HepG2 (cell line): Measurements from ENCODE around the gene RHOBTB3. TPM values are rescaled to one million over a fixed set of nuclear protein-coding genes. Genes with fewer than 3 reads are reported as not detected.

Source experiments
- BRD4 ChIP-seq: sonication (generic); formaldehyde crosslinking; IDR thresholded peaks from 2 replicates; pipeline ENCODE4 v1.4.0; 2020; ENCODE audit warnings: missing genetic modification reagents
- CBX5 ChIP-seq: sonication (generic); formaldehyde crosslinking; IDR thresholded peaks from 2 replicates; pipeline ENCODE4 v1.4.0; 2020; ENCODE audit warnings: missing genetic modification reagents, borderline replicate concordance
- FOXP1 ChIP-seq, 2 experiments: fragments of 450-650 bp in 1 of 2; IDR thresholded peaks; 2 replicates each; pipeline ENCODE4 v1.6.1; 2017 to 2018; ENCODE audit warnings: antibody characterized with exemption in 1 of 2
- KDM4B ChIP-seq: sonication (generic); formaldehyde crosslinking; IDR thresholded peaks from 2 replicates; pipeline ENCODE4 v1.4.0; 2020; ENCODE audit warnings: missing genetic modification reagents
- KDM5A ChIP-seq: fragments of 200-600 bp; sonication (generic); IDR thresholded peaks from 2 replicates; pipeline ENCODE4 v1.7.0; 2018; ENCODE audit warnings: antibody characterized with exemption, mild to moderate bottlenecking, low read length, borderline replicate concordance
- LCORL ChIP-seq, 2 experiments: fragments of 450-650 bp in 1 of 2; sonication (generic) in 1 of 2; formaldehyde crosslinking in 1 of 2; IDR thresholded peaks; 2 replicates each; pipeline versions ENCODE4 v1.5.0 to v1.6.1; 2017 to 2020; ENCODE audit warnings: antibody characterized with exemption in 1 of 2, missing genetic modification reagents in 1 of 2
- MAF1 ChIP-seq: sonication (generic); formaldehyde crosslinking; IDR thresholded peaks from 2 replicates; pipeline ENCODE4 v1.5.0; 2020; ENCODE audit warnings: missing genetic modification reagents, borderline replicate concordance
- MEIS1 ChIP-seq: sonication (generic); formaldehyde crosslinking; IDR thresholded peaks from 2 replicates; pipeline ENCODE4 v1.9.0; 2021; ENCODE audit warnings: mild to moderate bottlenecking, missing genetic modification reagents, moderate library complexity, borderline replicate concordance
- MIER2 ChIP-seq: IDR thresholded peaks from 2 replicates; pipeline ENCODE4 v1.6.1; 2016; ENCODE audit warnings: missing biosample characterization, missing genetic modification reagents
- MXD4 ChIP-seq: IDR thresholded peaks from 2 replicates; pipeline ENCODE4 v1.6.1; 2016; ENCODE audit warnings: mild to moderate bottlenecking, missing biosample characterization, missing genetic modification reagents
- NFRKB ChIP-seq: fragments of 450-650 bp; IDR thresholded peaks from 2 replicates; pipeline ENCODE4 v1.6.1; 2017
- POLR2G ChIP-seq: fragments of 200-400 bp; formaldehyde crosslinking; IDR thresholded peaks from 2 replicates; pipeline ENCODE4 v1.6.1; 2018; ENCODE audit warnings: mild to moderate bottlenecking, low read depth, low read length, moderate library complexity
- PTBP1 ChIP-seq: fragments of 200-400 bp; formaldehyde crosslinking; IDR thresholded peaks from 2 replicates; pipeline ENCODE4 v1.6.1; 2018; ENCODE audit warnings: low read length, low read depth; ENCODE audit not compliant: poor library complexity, severe bottlenecking
- SIX4 ChIP-seq: sonication (generic); formaldehyde crosslinking; IDR thresholded peaks from 2 replicates; pipeline ENCODE4 v1.4.0; 2020; ENCODE audit warnings: missing genetic modification reagents
- SNAPC2 ChIP-seq: sonication (generic); formaldehyde crosslinking; IDR thresholded peaks from 2 replicates; pipeline ENCODE4 v1.8.1; 2022; ENCODE audit warnings: mild to moderate bottlenecking, missing genetic modification reagents
- TP53 ChIP-seq: sonication (generic); formaldehyde crosslinking; conservative IDR thresholded peaks from 2 replicates; pipeline ENCODE4 v1.4.0; 2020; ENCODE audit warnings: missing genetic modification reagents
- U2AF2 ChIP-seq: fragments of 200-400 bp; formaldehyde crosslinking; IDR thresholded peaks from 2 replicates; pipeline ENCODE4 v1.6.1; 2017; ENCODE audit warnings: low read depth, mild to moderate bottlenecking, low read length
- ZFP91 ChIP-seq: sonication (generic); formaldehyde crosslinking; IDR thresholded peaks from 2 replicates; pipeline ENCODE4 v1.9.0; 2022; ENCODE audit warnings: missing genetic modification reagents, mild to moderate bottlenecking, borderline replicate concordance
- ZNF121 ChIP-seq: sonication (generic); formaldehyde crosslinking; IDR thresholded peaks from 2 replicates; pipeline ENCODE4 v1.5.0; 2020; ENCODE audit warnings: mild to moderate bottlenecking, missing genetic modification reagents
- ZNF230 ChIP-seq: sonication (generic); formaldehyde crosslinking; IDR thresholded peaks from 2 replicates; pipeline ENCODE4 v1.4.0; 2020; ENCODE audit warnings: mild to moderate bottlenecking, missing genetic modification reagents
- ZNF296 ChIP-seq: sonication (generic); formaldehyde crosslinking; conservative IDR thresholded peaks from 2 replicates; pipeline ENCODE4 v1.5.0; 2020; ENCODE audit warnings: mild to moderate bottlenecking, missing genetic modification reagents
- ZNF496 ChIP-seq: sonication (generic); formaldehyde crosslinking; IDR thresholded peaks from 2 replicates; pipeline ENCODE4 v1.8.1; 2023; ENCODE audit warnings: mild to moderate bottlenecking, moderate library complexity, missing genetic modification reagents; ENCODE audit not compliant: insufficient replicate concordance
- ZNF501 ChIP-seq: sonication (generic); formaldehyde crosslinking; IDR thresholded peaks from 2 replicates; pipeline ENCODE4 v1.5.1; 2020; ENCODE audit warnings: mild to moderate bottlenecking, moderate library complexity, missing genetic modification reagents
- ZNF550 ChIP-seq: sonication (generic); formaldehyde crosslinking; IDR thresholded peaks from 2 replicates; pipeline ENCODE4 v1.4.0; 2020; ENCODE audit warnings: mild to moderate bottlenecking, missing genetic modification reagents, borderline replicate concordance
- polyA plus RNA-seq, 8 experiments: library from polyadenylated mRNA; depleted of rRNA in 3 of 8; stranded (reverse) in 7 of 8; unstranded in 1 of 8; fragments of >200 nt; fragmentation: Illumina TruSeq in 4 of 8; extraction: Trizol in 4 of 8; gene quantifications; 2 replicates each; pipeline versions ENCODE4 v1.2.1 to v1.2.3, GENCODE V29; 2011 to 2016; ENCODE audit warnings: low read depth in 4 of 8, missing spikeins in 1 of 8, mixed read lengths in 1 of 8; ENCODE audit not compliant: insufficient read depth in 1 of 8
- total RNA-seq, 5 experiments: library from RNA; depleted of rRNA; stranded (reverse); fragments of >200 nt; fragmentation: Illumina TruSeq; extraction: Trizol; gene quantifications; 2 replicates each; pipeline ENCODE4 v1.2.3, GENCODE V29; 2016; ENCODE audit warnings: low read depth in 1 of 5
- TF ChIP-seq, protein P1 (sequence below): sonication (generic); formaldehyde crosslinking; IDR thresholded peaks from 2 replicates; pipeline ENCODE4 v1.4.0; 2020; ENCODE audit warnings: missing genetic modification reagents, borderline replicate concordance
- TF ChIP-seq, protein P2 (sequence below): IDR thresholded peaks from 2 replicates; pipeline ENCODE4 v1.6.1; 2016; ENCODE audit warnings: low read depth

Gene RHOBTB3
- total and polyA plus RNA-seq, 2 of the 13 experiments (the other 11 are each of a cell fraction or from before 2014, with no cell fraction given) = 31.6 to 35.4 TPM

DNA sequence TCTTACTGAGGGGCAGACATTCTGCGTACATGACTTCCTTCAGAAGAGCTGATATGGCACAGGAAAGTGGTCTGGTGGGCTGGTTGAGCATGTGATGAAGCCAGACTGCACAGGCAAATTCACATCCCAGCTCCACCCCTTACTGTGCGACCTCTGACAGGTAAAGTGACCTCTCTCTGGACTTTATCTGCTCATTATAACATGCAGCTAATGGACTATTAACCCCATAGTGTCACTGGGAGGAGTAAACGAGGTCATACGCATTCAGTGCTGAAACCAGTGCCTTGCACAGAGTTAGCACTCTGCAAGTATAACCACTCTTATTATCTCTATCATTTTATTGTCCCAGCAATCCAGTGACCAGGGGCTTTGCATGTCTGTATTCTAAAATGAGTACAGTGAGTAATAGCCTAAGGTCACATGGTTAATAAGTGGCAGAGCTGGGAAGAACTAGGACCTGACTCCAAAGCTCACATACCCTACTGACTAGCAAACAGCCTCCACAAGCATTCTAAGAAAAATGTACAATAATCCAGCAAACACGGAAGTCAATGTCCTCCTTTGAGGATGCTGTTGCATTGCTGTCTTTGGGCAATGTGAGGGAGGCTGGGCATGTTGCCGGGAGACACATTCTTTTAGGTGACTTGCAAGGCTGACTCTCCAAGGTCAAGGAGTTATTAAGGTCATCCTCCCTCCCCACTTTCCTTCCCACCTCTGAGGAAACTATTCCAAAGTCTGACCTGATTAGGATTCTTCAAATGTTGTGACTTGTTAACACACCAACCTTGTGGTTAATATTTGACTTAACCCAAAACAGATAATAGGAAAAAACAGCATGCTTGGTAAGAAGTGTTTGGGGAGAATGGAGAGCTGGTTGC lies 72.4 kb downstream of the RHOBTB3 start (continued):
- TF ChIP-seq FOXP1 (IDR thresholded peaks at IDR 0.05) (no peak), FOXP1 (CRISPR knock-in tag; IDR thresholded peaks at IDR 0.05) (peak; percentile 52), ZNF296 (CRISPR knock-in tag) (no peak), ZNF121 (CRISPR knock-in tag) (no peak), TP53 (no peak), POLR2G (no peak), MAF1 (no peak), MEIS1 (CRISPR knock-in tag) (no peak), KDM5A (no peak), BRD4 (CRISPR knock-in tag) (no peak), ZNF496 (CRISPR knock-in tag) (no peak), ZFP91 (no peak), MIER2 (CRISPR knock-in tag) (no peak), CBX5 (CRISPR knock-in tag) (0 out of 2 replicates have a peak, but pooled peaks have one; percentile 3), KDM4B (CRISPR knock-in tag) (no peak), PTBP1 (no peak), U2AF2 (no peak), ZNF230 (CRISPR knock-in tag) (no peak), SIX4 (CRISPR knock-in tag) (no peak), ZNF501 (peak; percentile 17; the same call in 1 of the 2 replicates), LCORL (IDR thresholded peaks at IDR 0.05) (peak; percentile 44; the same call in 1 of the 2 replicates), LCORL (CRISPR knock-in tag; IDR thresholded peaks at IDR 0.05) (peak; percentile 42; the same call in 1 of the 2 replicates), SNAPC2 (CRISPR knock-in tag) (no peak), ZNF550 (CRISPR knock-in tag) (no peak), NFRKB (no peak), MXD4 (CRISPR knock-in tag) (no peak)
- TF ChIP-seq, protein P1, sequence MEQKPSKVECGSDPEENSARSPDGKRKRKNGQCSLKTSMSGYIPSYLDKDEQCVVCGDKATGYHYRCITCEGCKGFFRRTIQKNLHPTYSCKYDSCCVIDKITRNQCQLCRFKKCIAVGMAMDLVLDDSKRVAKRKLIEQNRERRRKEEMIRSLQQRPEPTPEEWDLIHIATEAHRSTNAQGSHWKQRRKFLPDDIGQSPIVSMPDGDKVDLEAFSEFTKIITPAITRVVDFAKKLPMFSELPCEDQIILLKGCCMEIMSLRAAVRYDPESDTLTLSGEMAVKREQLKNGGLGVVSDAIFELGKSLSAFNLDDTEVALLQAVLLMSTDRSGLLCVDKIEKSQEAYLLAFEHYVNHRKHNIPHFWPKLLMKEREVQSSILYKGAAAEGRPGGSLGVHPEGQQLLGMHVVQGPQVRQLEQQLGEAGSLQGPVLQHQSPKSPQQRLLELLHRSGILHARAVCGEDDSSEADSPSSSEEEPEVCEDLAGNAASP (CRISPR knock-in tag) = no peak; the same call in 1 of the 2 replicates
- TF ChIP-seq, protein P2, sequence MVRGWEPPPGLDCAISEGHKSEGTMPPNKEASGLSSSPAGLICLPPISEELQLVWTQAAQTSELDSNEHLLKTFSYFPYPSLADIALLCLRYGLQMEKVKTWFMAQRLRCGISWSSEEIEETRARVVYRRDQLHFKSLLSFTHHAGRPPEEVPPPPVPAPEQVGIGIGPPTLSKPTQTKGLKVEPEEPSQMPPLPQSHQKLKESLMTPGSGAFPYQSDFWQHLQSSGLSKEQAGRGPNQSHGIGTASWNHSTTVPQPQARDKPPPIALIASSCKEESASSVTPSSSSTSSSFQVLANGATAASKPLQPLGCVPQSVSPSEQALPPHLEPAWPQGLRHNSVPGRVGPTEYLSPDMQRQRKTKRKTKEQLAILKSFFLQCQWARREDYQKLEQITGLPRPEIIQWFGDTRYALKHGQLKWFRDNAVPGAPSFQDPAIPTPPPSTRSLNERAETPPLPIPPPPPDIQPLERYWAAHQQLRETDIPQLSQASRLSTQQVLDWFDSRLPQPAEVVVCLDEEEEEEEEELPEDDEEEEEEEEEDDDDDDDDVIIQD (CRISPR knock-in tag) = peak; percentile 63; the same call in 1 of the 2 replicates
